Hematopoietic multipotent progenitor cell (in vitro differentiated cells): ENCODE data around the gene LY6G5B. TPM values are rescaled to one million over a fixed set of nuclear protein-coding genes. Genes with fewer than 3 reads are reported as not detected.

Experiments used
- DNase-seq, 3 donors: peaks; one replicate each; pipeline ENCODE4 v3.0.0-alpha.2; 2011 to 2015; ENCODE audit warnings: low read depth in 2 of 3, low spot score in 2 of 3
- total RNA-seq: library from RNA; depleted of rRNA; stranded (reverse); fragments of >200 nt; gene quantifications from one replicate; pipeline ENCODE4 v1.2.3, GENCODE V29; 2012

Gene LY6G5B
- total RNA-seq, result 7.8 TPM

- no peak for DNase-seq
Observed at GRCh38 chr6:31669676-31670075, at the start of gene LY6G5B. Gene LY6G5B (plus strand): TSS chr6:31669976. CDS start chr6:31670951, 975 bp downstream.

- DNase-seq, result peak in 2 of 3 donors; percentile 78 to 90
Observed at GRCh38 chr6:31620586-31621319, 49.0 kb upstream of the LY6G5B start, which contains the start of gene PRRC2A. Gene PRRC2A (plus strand): TSS chr6:31620715. CDS start chr6:31622790, 2,075 bp downstream.

GRCh38 chr6:31621320-31621939 is 48.3 kb upstream of the LY6G5B start:
- DNase-seq, result no peak

- DNase-seq, result no peak
Observed at GRCh38 chr6:31621991-31622390, 47.8 kb upstream of the LY6G5B start.

- no peak for DNase-seq
Observed at GRCh38 chr6:31622684-31623091, 47.1 kb upstream of the LY6G5B start.

GRCh38 chr6:31624070-31624469 is 45.7 kb upstream of the LY6G5B start:
- no peak for DNase-seq

- no peak for DNase-seq
Observed at GRCh38 chr6:31626952-31627351, 42.8 kb upstream of the LY6G5B start.

GRCh38 chr6:31627690-31628287 is 42.0 kb upstream of the LY6G5B start:
- DNase-seq, result no peak

GRCh38 chr6:31629014-31629413 is 40.8 kb upstream of the LY6G5B start:
- DNase-seq, result no peak

- DNase-seq, result no peak
Observed at GRCh38 chr6:31630177-31630934, 39.4 kb upstream of the LY6G5B start.

- DNase-seq, result no peak
Observed at GRCh38 chr6:31631209-31631608, 38.6 kb upstream of the LY6G5B start.

GRCh38 chr6:31631681-31632278 is 38.0 kb upstream of the LY6G5B start:
- no peak for DNase-seq

GRCh38 chr6:31632279-31632946 is 37.4 kb upstream of the LY6G5B start:
- no peak for DNase-seq

GRCh38 chr6:31633447-31633846 is 36.3 kb upstream of the LY6G5B start:
- no peak for DNase-seq

GRCh38 chr6:31634131-31634530 is 35.6 kb upstream of the LY6G5B start:
- DNase-seq, result no peak

- no peak for DNase-seq
Observed at GRCh38 chr6:31634969-31635575, 34.7 kb upstream of the LY6G5B start.

GRCh38 chr6:31636698-31637596 is 32.8 kb upstream of the LY6G5B start:
- no peak for DNase-seq

GRCh38 chr6:31639043-31639442 is 30.7 kb upstream of the LY6G5B start:
- no peak for DNase-seq

- no peak for DNase-seq
Observed at GRCh38 chr6:31639449-31639861, 30.3 kb upstream of the LY6G5B start.
